Mesendoderm (in vitro differentiated cells): ENCODE results near the gene NPW.
A peak's percentile ranks its signal among the peaks of the same experiment; 100 is the strongest.
"Not testable (repeated sequence)": the region's sequence is repeated elsewhere in the genome, so short reads cannot be mapped to it uniquely, and the experiment has no call there.

Experiments
- DNase-seq: peaks from one replicate; pipeline ENCODE4 v3.0.0; 2013
- H2AK5ac ChIP-seq: 2 replicates; pipeline ENCODE4 v1.6.1; 2013; ENCODE audit warnings: low read length, inconsistent platforms
- H2BK120ac ChIP-seq: 2 replicates; pipeline ENCODE4 v1.6.1; 2013; ENCODE audit warnings: low read depth, mild to moderate bottlenecking, low read length, moderate library complexity, mixed read lengths
- H2BK15ac ChIP-seq: replicated peaks from 2 replicates; pipeline ENCODE4 v1.6.1; 2013; ENCODE audit warnings: low read depth, mild to moderate bottlenecking, moderate library complexity
- H2BK5ac ChIP-seq: 2 replicates; pipeline ENCODE4 v1.6.1; 2013; ENCODE audit warnings: low read length, inconsistent platforms
- H3K18ac ChIP-seq: 2 replicates; pipeline ENCODE4 v1.6.1; 2013; ENCODE audit warnings: mild to moderate bottlenecking, low read length, mixed read lengths
- H3K23ac ChIP-seq: one replicate; pipeline ENCODE4 v1.6.1; 2013; ENCODE audit warnings: low read length
- H3K27ac ChIP-seq: 2 replicates; pipeline ENCODE4 v1.5.1; 2013; ENCODE audit warnings: low read depth, mild to moderate bottlenecking, inconsistent platforms, low read length, moderate library complexity
- H3K27me3 ChIP-seq: 2 replicates; pipeline ENCODE4 v1.6.1; 2013; ENCODE audit warnings: low read length, control low read depth, mild to moderate bottlenecking, inconsistent platforms; ENCODE audit not compliant: insufficient read depth, poor library complexity
- H3K36me3 ChIP-seq: 2 replicates; pipeline ENCODE4 v1.6.1; 2013; ENCODE audit warnings: low read length, inconsistent platforms; ENCODE audit not compliant: control insufficient read depth, insufficient read depth
- H3K4ac ChIP-seq: one replicate; pipeline ENCODE4 v1.6.1; 2013; ENCODE audit warnings: low read depth, mild to moderate bottlenecking, low read length, moderate library complexity
- H3K4me1 ChIP-seq: 2 replicates; pipeline ENCODE4 v1.6.1; 2013; ENCODE audit warnings: low read depth, low read length, inconsistent platforms; ENCODE audit not compliant: control insufficient read depth
- H3K4me2 ChIP-seq: 2 replicates; pipeline ENCODE4 v1.6.1; 2013; ENCODE audit warnings: low read length
- H3K4me3 ChIP-seq: 2 replicates; pipeline ENCODE4 v1.5.1; 2013; ENCODE audit warnings: mild to moderate bottlenecking, low read length
- H3K56ac ChIP-seq: one replicate; pipeline ENCODE4 v1.6.1; 2013; ENCODE audit warnings: low read length
- H3K79me1 ChIP-seq: 2 replicates; pipeline ENCODE4 v1.6.1; 2013; ENCODE audit warnings: low read length, inconsistent platforms
- H3K79me2 ChIP-seq: 2 replicates; pipeline ENCODE4 v1.6.1; 2013; ENCODE audit warnings: mild to moderate bottlenecking, low read length; ENCODE audit not compliant: control insufficient read depth, insufficient read depth
- H3K9ac ChIP-seq: 2 replicates; pipeline ENCODE4 v1.6.1; 2013; ENCODE audit warnings: low read length, inconsistent platforms
- H4K5ac ChIP-seq: one replicate; pipeline ENCODE4 v1.6.1; 2013; ENCODE audit warnings: low read length
- H4K8ac ChIP-seq: one replicate; pipeline ENCODE4 v1.6.1; 2013; ENCODE audit warnings: low read depth, mild to moderate bottlenecking, control low read depth, low read length, moderate library complexity
- WGBS: extraction: QIAGEN DNeasy Blood & Tissue Kit; methylation state at CpG from one replicate; pipeline ENCODE4 v1.1.7; 2013; ENCODE audit warnings: low lambda C conversion rate, missing lambda C conversion rate; ENCODE audit not compliant: insufficient coverage; ENCODE audit errors: extremely low coverage; 5-methylcytosine and 5-hydroxymethylcytosine counted together

NPW gene

GRCh38 chr16:2011726-2012125 lies 7.9 kb upstream of the NPW start:
- not testable (repeated sequence) for H3K23ac ChIP-seq, H2BK120ac ChIP-seq, H2BK5ac ChIP-seq, H4K8ac ChIP-seq, H3K18ac ChIP-seq, H3K4ac ChIP-seq, H2BK15ac ChIP-seq, DNase-seq, H3K27me3 ChIP-seq, H2AK5ac ChIP-seq, H4K5ac ChIP-seq, H3K36me3 ChIP-seq, H3K4me3 ChIP-seq, H3K9ac ChIP-seq, H3K27ac ChIP-seq, H3K4me1 ChIP-seq, H3K56ac ChIP-seq, H3K4me2 ChIP-seq
- WGBS: no CpG with 5 or more reads among the region's 9 CpGs
- H3K79me2 ChIP-seq: peaks cover 27% of the 10 kb centered on the region
- peaks cover 15% of the 10 kb centered on the region for H3K79me1 ChIP-seq

- H3K4me1 ChIP-seq: peaks cover 4% of the 10 kb centered on the region
- no peak overlapping the region for H2BK120ac ChIP-seq
- H3K18ac ChIP-seq: no peak overlapping the region
- no peak overlapping the region for H2AK5ac ChIP-seq
- DNase-seq: no peak
- H3K23ac ChIP-seq: no peak overlapping the region
- no peak overlapping the region for H3K27ac ChIP-seq
- H4K5ac ChIP-seq: no peak overlapping the region
- H3K56ac ChIP-seq: no peak overlapping the region
- H3K4me2 ChIP-seq: no peak overlapping the region
- no peak overlapping the region for H3K9ac ChIP-seq
- H3K79me2 ChIP-seq: peaks cover 9% of the 10 kb centered on the region
- H4K8ac ChIP-seq: no peak overlapping the region
- H2BK15ac ChIP-seq: no peak overlapping the region
- no peak overlapping the region for H3K4ac ChIP-seq
- peaks cover 5% of the 10 kb centered on the region for H3K79me1 ChIP-seq
- no peaks in the 10 kb centered on the region for H3K27me3 ChIP-seq
- no peak overlapping the region for H3K4me3 ChIP-seq
- no CpG with 5 or more reads among the region's 15 CpGs for WGBS
- H3K36me3 ChIP-seq: no peaks in the 10 kb centered on the region
- H2BK5ac ChIP-seq: no peak overlapping the region
These were observed 6.1 kb upstream of the NPW start for GRCh38 chr16:2013527-2013926.

- no peaks in the 10 kb centered on the region for H3K36me3 ChIP-seq
- H3K4me1 ChIP-seq: peaks cover 2% of the 10 kb centered on the region
- no peak overlapping the region for H3K4me2 ChIP-seq
- no peak overlapping the region for H2AK5ac ChIP-seq
- H3K4ac ChIP-seq: no peak overlapping the region
- no peak overlapping the region for H2BK5ac ChIP-seq
- no peak overlapping the region for H4K5ac ChIP-seq
- no peak overlapping the region for H2BK15ac ChIP-seq
- H3K27me3 ChIP-seq: peaks cover 9% of the 10 kb centered on the region
- no peak overlapping the region for H2BK120ac ChIP-seq
- no peak for DNase-seq
- H3K18ac ChIP-seq: no peak overlapping the region
- no peak overlapping the region for H3K56ac ChIP-seq
- peaks cover 2% of the 10 kb centered on the region for H3K79me1 ChIP-seq
- H3K9ac ChIP-seq: no peak overlapping the region
- no peak overlapping the region for H4K8ac ChIP-seq
- H3K79me2 ChIP-seq: no peaks in the 10 kb centered on the region
- WGBS: no CpG with 5 or more reads among the region's 24 CpGs
- H3K23ac ChIP-seq: no peak overlapping the region
- no peak overlapping the region for H3K4me3 ChIP-seq
- no peak overlapping the region for H3K27ac ChIP-seq
These were observed 4.3 kb upstream of the NPW start for GRCh38 chr16:2015117-2015946.

- no peaks in the 10 kb centered on the region for H3K79me1 ChIP-seq
- no peak overlapping the region for H3K27ac ChIP-seq
These were observed 3.7 kb upstream of the NPW start for GRCh38 chr16:2015947-2016208.

GRCh38 chr16:2016407-2016922 lies 3.1 kb upstream of the NPW start:
- Histone ChIP-seq H2BK120ac (no peak overlapping the region), H3K79me1 (no peaks in the 10 kb centered on the region), H3K4me2 (no peak overlapping the region), H2BK5ac (no peak overlapping the region), H3K79me2 (no peaks in the 10 kb centered on the region), H3K9ac (no peak overlapping the region), H2AK5ac (no peak overlapping the region), H3K23ac (no peak overlapping the region), H4K8ac (no peak overlapping the region), H3K4me1 (no peaks in the 10 kb centered on the region), H3K27me3 (peaks cover 14% of the 10 kb centered on the region), H3K27ac (no peak overlapping the region), H3K36me3 (no peaks in the 10 kb centered on the region), H3K56ac (no peak overlapping the region), H2BK15ac (no peak overlapping the region), H4K5ac (no peak overlapping the region), H3K4me3 (no peak overlapping the region), H3K18ac (no peak overlapping the region), H3K4ac (no peak overlapping the region)
- no CpG with 5 or more reads among the region's 13 CpGs for WGBS
- peak; percentile 30 for DNase-seq

More at GRCh38 chr16:2015947-2016208, 3.7 kb upstream of the NPW start:
- H3K9ac ChIP-seq: no peak overlapping the region
- H3K4me2 ChIP-seq: no peak overlapping the region
- H3K4ac ChIP-seq: no peak overlapping the region
- no peaks in the 10 kb centered on the region for H3K79me2 ChIP-seq
- H3K18ac ChIP-seq: no peak overlapping the region
- no peak overlapping the region for H4K5ac ChIP-seq
- H3K4me1 ChIP-seq: no peaks in the 10 kb centered on the region
- H2AK5ac ChIP-seq: no peak overlapping the region
- no peak overlapping the region for H3K56ac ChIP-seq
- no peak overlapping the region for H4K8ac ChIP-seq
- no peak overlapping the region for H2BK15ac ChIP-seq
- H3K27me3 ChIP-seq: peaks cover 14% of the 10 kb centered on the region
- no peaks in the 10 kb centered on the region for H3K36me3 ChIP-seq
- DNase-seq: no peak
- H3K23ac ChIP-seq: no peak overlapping the region
- no peak overlapping the region for H3K4me3 ChIP-seq
- WGBS: no CpG with 5 or more reads among the region's 7 CpGs
- no peak overlapping the region for H2BK120ac ChIP-seq
- H2BK5ac ChIP-seq: no peak overlapping the region
